ENCODE results near the gene ZNF318. TPM values are rescaled to one million over a fixed set of nuclear protein-coding genes. Genes with fewer than 3 reads are reported as not detected.

Gene ZNF318
- total RNA-seq, 1 experiment from 2014 or later: 15.8 TPM

GRCh38 chr6:43286456-43286979, 82.9 kb downstream of the ZNF318 start:
- Mint-ChIP-seq H3K4me3 (ENCODE audit: low read depth, unreplicated experiment) (no peak overlapping the region), H3K27ac (ENCODE audit: unreplicated experiment) (no peak overlapping the region), H3K9me3 (ENCODE audit: low read depth, unreplicated experiment) (no peaks in the 10 kb centered on the region), H3K27me3 (ENCODE audit: unreplicated experiment) (peaks cover 19% of the 10 kb centered on the region), H3K36me3 (ENCODE audit: insufficient read depth, unreplicated experiment) (no peaks in the 10 kb centered on the region), H3K4me1 (ENCODE audit: low read depth, unreplicated experiment) (no peaks in the 10 kb centered on the region)
- intact Hi-C loops (cut with micrococcal nuclease; ENCODE audit: unreplicated experiment): no loop called here
- BruUV-seq (replicated peaks): no TSS peak
- no peak for TF ChIP-seq CTCF (IDR thresholded peaks at IDR 0.05; ENCODE audit: unreplicated experiment)
- CTCF ChIA-PET: interaction anchor here (0.6 to 1.5 kb wide), 3 partner anchors 11 to 90 kb away, joined by 3 to 6 read pairs (median 3); no protein-coding TSS in a partner anchor
- no peak for DNase-seq

Other genes with a start within 250 kb of the ZNF318 start
- gene SRF, start 198.4 kb downstream of the ZNF318 start, total RNA-seq (2022): 43.4 and 48.0 TPM in 2 replicates
- gene CUL9, start 187.5 kb downstream of the ZNF318 start, total RNA-seq (2022): 73.1 and 82.8 TPM in 2 replicates
- 82.6 and 86.8 TPM in 2 replicates for gene DNPH1, start 140.2 kb downstream of the ZNF318 start, total RNA-seq (2022)
- gene TTBK1, start 126.2 kb downstream of the ZNF318 start, total RNA-seq (2022): 0.17 and 0.29 TPM in 2 replicates
- not detected in 2 replicates for gene SLC22A7, start 71.4 kb downstream of the ZNF318 start, total RNA-seq (2022)
- 2.3 and 5.4 TPM in 2 replicates for gene CRIP3, start 60.8 kb downstream of the ZNF318 start, total RNA-seq (2022)
- 53.0 and 60.4 TPM in 2 replicates for gene ABCC10, start 57.9 kb upstream of the ZNF318 start, total RNA-seq (2022)
- 0.59 and 0.86 TPM in 2 replicates for gene DLK2, start 85.9 kb upstream of the ZNF318 start, total RNA-seq (2022)
- gene TJAP1, start 107.9 kb upstream of the ZNF318 start, total RNA-seq (2022): 70.7 and 72.3 TPM in 2 replicates
- gene LRRC73, start 140.7 kb upstream of the ZNF318 start, total RNA-seq (2022): 0.47 and 0.50 TPM in 2 replicates
- gene YIPF3, start 147.3 kb upstream of the ZNF318 start, total RNA-seq (2022): 127 and 133 TPM in 2 replicates
- 79.6 and 92.1 TPM in 2 replicates for gene POLR1C, start 147.4 kb upstream of the ZNF318 start, total RNA-seq (2022)
- 106 and 131 TPM in 2 replicates for gene XPO5, start 206.4 kb upstream of the ZNF318 start, total RNA-seq (2022)
- gene POLH, start 206.5 kb upstream of the ZNF318 start, total RNA-seq (2022): 25.7 and 31.9 TPM in 2 replicates